HCT116 (cell line): ENCODE results near the gene MKNK1. TPM values are rescaled to one million over a fixed set of nuclear protein-coding genes. Genes with fewer than 3 reads are reported as not detected.

Experiments
- ATAC-seq: fragments of 200-7000 bp; cut with Tn5 transposase; 2 replicates; pipeline ENCODE4 v1.9.1; 2020; ENCODE audit warnings: mild to moderate bottlenecking, moderate library complexity
- BruUV-seq: library from RNA; stranded (reverse); fragments of 400-500 nt; replicated peaks from 2 replicates; lab custom pipeline; 2021; lab: Mats Ljungman, UMichigan
- CTCF ChIA-PET: fragments of 300-600 bp; sonication (Branson Sonifier 250); formaldehyde crosslinking; loops from one replicate; lab custom pipeline; 2021; ENCODE audit warnings: antibody characterized with exemption; lab: Charles Lee
- POLR2A ChIA-PET: fragments of 300-600, 350-600 bp; sonication (Branson Sonifier 250); formaldehyde crosslinking; loops from one replicate; lab custom pipeline; 2021; ENCODE audit warnings: antibody characterized with exemption; lab: Charles Lee
- RAD21 ChIA-PET, 2 experiments: fragments of 300-600 bp; sonication (Branson Sonifier 250); formaldehyde crosslinking; loops; one replicate each; lab custom pipeline; 2023; ENCODE audit warnings: low total read pairs in 2 of 2; ENCODE audit not compliant: uncharacterized antibody in 2 of 2, unreplicated experiment in 2 of 2, low non-redundant PET in 1 of 2; lab: Charles Lee
- DNase-seq: peaks from one replicate; pipeline ENCODE4 v3.0.0-alpha.2; 2010; ENCODE audit warnings: low read depth, low spot score
- H2AFZ ChIP-seq: fragments of 200-600 bp; shearing (Covaris generic), sonication (generic); 2 replicates; pipeline ENCODE4 v1.6.1; 2017; ENCODE audit warnings: low read depth, mixed run types, mixed read lengths, antibody characterized with exemption, low read length; ENCODE audit not compliant: poor library complexity, severe bottlenecking
- H3K27ac ChIP-seq: 2 replicates; pipeline ENCODE4 v1.5.1; 2012; ENCODE audit warnings: low read depth, low read length
- H3K27me3 ChIP-seq: fragments of 200-600 bp; sonication (generic); 2 replicates; pipeline ENCODE4 v1.6.1; 2016; ENCODE audit warnings: mixed run types, low read length, mixed read lengths; ENCODE audit not compliant: insufficient read depth
- H3K36me3 ChIP-seq, 2 experiments: fragments of 200-500 bp in 1 of 2; fragments of 200-600 bp in 1 of 2; sonication (Bioruptor generic) in 1 of 2; sonication (generic) in 1 of 2; 2 replicates each; pipeline versions ENCODE4 v1.5.1 to v1.6.1; 2014 to 2016; ENCODE audit warnings: low read length in 2 of 2, inconsistent platforms in 1 of 2, mixed read lengths in 1 of 2, mixed run types in 1 of 2; ENCODE audit not compliant: insufficient read depth in 2 of 2, control insufficient read depth in 1 of 2
- H3K4me1 ChIP-seq, 2 experiments: fragments of 200-600 bp in 1 of 2; sonication (generic) in 1 of 2; 2 replicates each; pipeline versions ENCODE4 v1.5.1 to v1.6.1; 2012 to 2017; ENCODE audit warnings: low read length in 2 of 2, inconsistent platforms in 1 of 2, mild to moderate bottlenecking in 1 of 2, mixed read lengths in 1 of 2, mixed run types in 1 of 2, moderate library complexity in 1 of 2; ENCODE audit not compliant: insufficient read depth in 2 of 2, control insufficient read depth in 1 of 2
- H3K4me2 ChIP-seq: fragments of 200-600 bp; sonication (generic); 2 replicates; pipeline ENCODE4 v1.6.1; 2017; ENCODE audit warnings: mixed run types, low read length, mixed read lengths
- H3K4me3 ChIP-seq, 2 experiments: fragments of 200-600 bp in 1 of 2; sonication (generic) in 1 of 2; replicated peaks in 1 of 2; 2 replicates each; pipeline ENCODE4 v1.5.1; 2011 to 2016; ENCODE audit warnings: low read length in 2 of 2, control low read depth in 1 of 2, low read depth in 1 of 2, mild to moderate bottlenecking in 1 of 2, mixed read lengths in 1 of 2, mixed run types in 1 of 2
- H3K79me2 ChIP-seq: fragments of 200-600 bp; sonication (generic); 2 replicates; pipeline ENCODE4 v1.6.1; 2017; ENCODE audit warnings: mild to moderate bottlenecking, mixed run types, low read length, moderate library complexity, mixed read lengths; ENCODE audit not compliant: insufficient read depth
- H3K9ac ChIP-seq: fragments of 200-600 bp; sonication (generic); 2 replicates; pipeline ENCODE4 v1.6.1; 2016; ENCODE audit warnings: low read length, mixed read lengths
- H3K9me2 ChIP-seq: fragments of 200-600 bp; sonication (generic), shearing (Covaris generic); 2 replicates; pipeline ENCODE4 v1.6.1; 2017; ENCODE audit warnings: mixed run types, mild to moderate bottlenecking, moderate library complexity; ENCODE audit not compliant: insufficient read depth
- H3K9me3 ChIP-seq, 2 experiments: fragments of 200-500 bp in 1 of 2; fragments of 200-600 bp in 1 of 2; sonication (Bioruptor generic) in 1 of 2; sonication (generic) in 1 of 2; 2 replicates each; pipeline ENCODE4 v1.6.1; 2014 to 2017; ENCODE audit warnings: low read length in 2 of 2, mixed read lengths in 2 of 2, inconsistent platforms in 1 of 2, low read depth in 1 of 2, mild to moderate bottlenecking in 1 of 2, mixed run types in 1 of 2, moderate library complexity in 1 of 2; ENCODE audit not compliant: control insufficient read depth in 1 of 2, insufficient read depth in 1 of 2
- H4K20me1 ChIP-seq: fragments of 200-600 bp; sonication (generic), shearing (Covaris generic); 2 replicates; pipeline ENCODE4 v1.6.1; 2017; ENCODE audit warnings: mixed run types, mild to moderate bottlenecking, moderate library complexity; ENCODE audit not compliant: insufficient read depth
- CEBPB ChIP-seq: IDR thresholded peaks from 2 replicates; pipeline ENCODE4 v1.6.1; 2012; ENCODE audit warnings: low read depth
- EGR1 ChIP-seq: IDR thresholded peaks from 2 replicates; pipeline ENCODE4 v1.6.1; 2012; ENCODE audit warnings: low read depth
- ELF1 ChIP-seq: IDR thresholded peaks from 2 replicates; pipeline ENCODE4 v1.6.1; 2012; ENCODE audit warnings: low read depth, borderline replicate concordance
- EZH2 ChIP-seq: fragments of 200-600 bp; sonication (generic); IDR thresholded peaks from 2 replicates; pipeline ENCODE4 v1.6.1; 2017; ENCODE audit warnings: antibody characterized with exemption, mixed run types
- EZH2phosphoT487 ChIP-seq: fragments of 200-600 bp; IDR thresholded peaks from 2 replicates; pipeline ENCODE4 v1.6.1; 2018; ENCODE audit warnings: antibody characterized with exemption, borderline replicate concordance
- FOSL1 ChIP-seq: IDR thresholded peaks from 2 replicates; pipeline ENCODE4 v1.6.1; 2012; ENCODE audit warnings: low read depth
- JUND ChIP-seq: IDR thresholded peaks from 2 replicates; pipeline ENCODE4 v1.6.1; 2012
- POLR2A ChIP-seq: IDR thresholded peaks from 2 replicates; pipeline ENCODE4 v1.7.0; 2011; ENCODE audit warnings: borderline replicate concordance; ENCODE audit not compliant: insufficient read depth, insufficient read length; ENCODE audit errors: extremely low read depth
- SIN3A ChIP-seq: IDR thresholded peaks from 2 replicates; pipeline ENCODE4 v1.6.1; 2012; ENCODE audit warnings: low read depth
- SP1 ChIP-seq: IDR thresholded peaks from 2 replicates; pipeline ENCODE4 v1.6.1; 2012; ENCODE audit warnings: low read depth
- SRF ChIP-seq: IDR thresholded peaks from 2 replicates; pipeline ENCODE4 v1.6.1; 2012; ENCODE audit warnings: low read depth
- YY1 ChIP-seq: IDR thresholded peaks from 2 replicates; pipeline ENCODE4 v1.6.1; 2011; ENCODE audit warnings: low read length, low read depth, moderate library complexity, mild to moderate bottlenecking; ENCODE audit not compliant: insufficient replicate concordance; ENCODE audit errors: extremely low read depth
- intact Hi-C: fragments of 100-400 bp; cut with micrococcal nuclease; formaldehyde crosslinking; loops from 2 replicates; pipeline ENCODE4 v1.10.0; 2022
- total RNA-seq: library from RNA; stranded (reverse); gene quantifications from one replicate; pipeline ENCODE4 v1.2.1, GENCODE V29; 2021; ENCODE audit not compliant: unreplicated experiment
- TF ChIP-seq, protein P1 (sequence below): IDR thresholded peaks from 2 replicates; pipeline ENCODE4 v1.6.1; 2012; ENCODE audit warnings: low read depth
- TF ChIP-seq, protein P2 (sequence below), 3 experiments: fragments of 200-600 bp in 1 of 3; sonication (generic) in 1 of 3; IDR thresholded peaks in 2 of 3; conservative IDR thresholded peaks in 1 of 3; 2 replicates each; pipeline ENCODE4 v1.5.1; 2012 to 2017; ENCODE audit warnings: low read depth in 2 of 3, low read length in 2 of 3, antibody characterized with exemption in 1 of 3, borderline replicate concordance in 1 of 3, control low read depth in 1 of 3, mild to moderate bottlenecking in 1 of 3, mixed read lengths in 1 of 3, mixed run types in 1 of 3, moderate library complexity in 1 of 3; ENCODE audit not compliant: insufficient read depth in 1 of 3
- TF ChIP-seq, protein P3 (sequence below): IDR thresholded peaks from 2 replicates; pipeline ENCODE4 v1.6.1; 2012

The MKNK1 gene
- total RNA-seq, 1 experiment from 2014 or later, result 30.9 TPM

DNA sequence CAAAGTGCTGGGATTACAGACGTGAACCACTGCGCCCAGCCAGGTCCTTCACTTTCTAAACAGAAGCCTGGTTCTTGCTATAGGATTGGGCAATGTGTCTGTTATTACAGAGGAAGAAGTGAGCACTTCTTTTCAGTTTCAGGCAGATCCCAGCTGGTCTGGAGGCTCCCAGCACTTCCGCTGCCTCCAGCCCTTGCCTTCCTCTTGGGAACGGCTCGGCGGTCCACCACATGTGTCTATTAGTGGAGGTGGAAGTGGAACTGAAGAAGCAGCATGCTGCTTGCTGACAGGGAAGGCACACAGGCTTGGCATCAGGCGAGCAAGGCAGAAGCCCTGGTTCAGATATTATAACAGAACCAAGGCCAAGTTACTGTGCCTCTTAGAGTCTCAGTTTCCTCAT is 17.0 kb downstream of the MKNK1 start:
- ATAC-seq (no peak), DNase-seq (no peak)
- Histone ChIP-seq H3K4me2 (no peak overlapping the region), H3K9me2 (no peaks in the 10 kb centered on the region), H3K4me1 (no peaks in the 10 kb centered on the region), H3K9me3 (no peaks in the 10 kb centered on the region), H3K36me3 (peaks cover 12 to 20% of the 10 kb centered on the region in 2 experiments; a peak in 3 of 4 replicates), H3K27ac (no peak overlapping the region), H3K4me3 (no peak overlapping the region), H3K27me3 (no peaks in the 10 kb centered on the region), H3K9ac (no peak overlapping the region), H3K79me2 (no peaks in the 10 kb centered on the region), H2AFZ (no peak overlapping the region), H4K20me1 (no peaks in the 10 kb centered on the region)
- no peak for TF ChIP-seq FOSL1
- no peak for TF ChIP-seq YY1
- no peak for TF ChIP-seq ELF1
- TF ChIP-seq SRF, result no peak
- TF ChIP-seq EZH2phosphoT487, result no peak
- no peak for TF ChIP-seq EZH2
- TF ChIP-seq SIN3A, result no peak
- TF ChIP-seq, protein P1, sequence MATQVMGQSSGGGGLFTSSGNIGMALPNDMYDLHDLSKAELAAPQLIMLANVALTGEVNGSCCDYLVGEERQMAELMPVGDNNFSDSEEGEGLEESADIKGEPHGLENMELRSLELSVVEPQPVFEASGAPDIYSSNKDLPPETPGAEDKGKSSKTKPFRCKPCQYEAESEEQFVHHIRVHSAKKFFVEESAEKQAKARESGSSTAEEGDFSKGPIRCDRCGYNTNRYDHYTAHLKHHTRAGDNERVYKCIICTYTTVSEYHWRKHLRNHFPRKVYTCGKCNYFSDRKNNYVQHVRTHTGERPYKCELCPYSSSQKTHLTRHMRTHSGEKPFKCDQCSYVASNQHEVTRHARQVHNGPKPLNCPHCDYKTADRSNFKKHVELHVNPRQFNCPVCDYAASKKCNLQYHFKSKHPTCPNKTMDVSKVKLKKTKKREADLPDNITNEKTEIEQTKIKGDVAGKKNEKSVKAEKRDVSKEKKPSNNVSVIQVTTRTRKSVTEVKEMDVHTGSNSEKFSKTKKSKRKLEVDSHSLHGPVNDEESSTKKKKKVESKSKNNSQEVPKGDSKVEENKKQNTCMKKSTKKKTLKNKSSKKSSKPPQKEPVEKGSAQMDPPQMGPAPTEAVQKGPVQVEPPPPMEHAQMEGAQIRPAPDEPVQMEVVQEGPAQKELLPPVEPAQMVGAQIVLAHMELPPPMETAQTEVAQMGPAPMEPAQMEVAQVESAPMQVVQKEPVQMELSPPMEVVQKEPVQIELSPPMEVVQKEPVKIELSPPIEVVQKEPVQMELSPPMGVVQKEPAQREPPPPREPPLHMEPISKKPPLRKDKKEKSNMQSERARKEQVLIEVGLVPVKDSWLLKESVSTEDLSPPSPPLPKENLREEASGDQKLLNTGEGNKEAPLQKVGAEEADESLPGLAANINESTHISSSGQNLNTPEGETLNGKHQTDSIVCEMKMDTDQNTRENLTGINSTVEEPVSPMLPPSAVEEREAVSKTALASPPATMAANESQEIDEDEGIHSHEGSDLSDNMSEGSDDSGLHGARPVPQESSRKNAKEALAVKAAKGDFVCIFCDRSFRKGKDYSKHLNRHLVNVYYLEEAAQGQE, result no peak
- TF ChIP-seq POLR2A, result no peak
- no peak for TF ChIP-seq EGR1
- TF ChIP-seq, protein P2, sequence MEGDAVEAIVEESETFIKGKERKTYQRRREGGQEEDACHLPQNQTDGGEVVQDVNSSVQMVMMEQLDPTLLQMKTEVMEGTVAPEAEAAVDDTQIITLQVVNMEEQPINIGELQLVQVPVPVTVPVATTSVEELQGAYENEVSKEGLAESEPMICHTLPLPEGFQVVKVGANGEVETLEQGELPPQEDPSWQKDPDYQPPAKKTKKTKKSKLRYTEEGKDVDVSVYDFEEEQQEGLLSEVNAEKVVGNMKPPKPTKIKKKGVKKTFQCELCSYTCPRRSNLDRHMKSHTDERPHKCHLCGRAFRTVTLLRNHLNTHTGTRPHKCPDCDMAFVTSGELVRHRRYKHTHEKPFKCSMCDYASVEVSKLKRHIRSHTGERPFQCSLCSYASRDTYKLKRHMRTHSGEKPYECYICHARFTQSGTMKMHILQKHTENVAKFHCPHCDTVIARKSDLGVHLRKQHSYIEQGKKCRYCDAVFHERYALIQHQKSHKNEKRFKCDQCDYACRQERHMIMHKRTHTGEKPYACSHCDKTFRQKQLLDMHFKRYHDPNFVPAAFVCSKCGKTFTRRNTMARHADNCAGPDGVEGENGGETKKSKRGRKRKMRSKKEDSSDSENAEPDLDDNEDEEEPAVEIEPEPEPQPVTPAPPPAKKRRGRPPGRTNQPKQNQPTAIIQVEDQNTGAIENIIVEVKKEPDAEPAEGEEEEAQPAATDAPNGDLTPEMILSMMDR (IDR thresholded peaks at IDR 0.05 in 2 of 3, conservative IDR thresholded peaks at IDR 0.05 in 1 of 3; ENCODE audit: borderline replicate concordance in 1 of 3, insufficient read depth in 1 of 3, low read depth in 2 of 3, low read length in 2 of 3), result no peak
- TF ChIP-seq JUND, result no peak
- no peak for TF ChIP-seq SP1
- no peak for TF ChIP-seq CEBPB
- TF ChIP-seq, protein P3, sequence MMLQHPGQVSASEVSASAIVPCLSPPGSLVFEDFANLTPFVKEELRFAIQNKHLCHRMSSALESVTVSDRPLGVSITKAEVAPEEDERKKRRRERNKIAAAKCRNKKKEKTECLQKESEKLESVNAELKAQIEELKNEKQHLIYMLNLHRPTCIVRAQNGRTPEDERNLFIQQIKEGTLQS, result no peak
- ChIA-PET CTCF (no interaction called here), POLR2A (no interaction called here), RAD21 (no interaction called here)
- BruUV-seq, result no TSS peak
- intact Hi-C loops, result no loop called here
